NCI-H2227 (cell line): ENCODE results near the gene SORT1.
"Not testable (repeated sequence)": the region's sequence is repeated elsewhere in the genome, so short reads cannot be mapped to it uniquely, and the experiment has no call there.

ENCODE experiments used
- DNase-seq: peaks from one replicate; lab custom pipeline; 2025; ENCODE audit not compliant: unreplicated experiment; lab: John Stamatoyannopoulos, UW

The SORT1 gene

DNA sequence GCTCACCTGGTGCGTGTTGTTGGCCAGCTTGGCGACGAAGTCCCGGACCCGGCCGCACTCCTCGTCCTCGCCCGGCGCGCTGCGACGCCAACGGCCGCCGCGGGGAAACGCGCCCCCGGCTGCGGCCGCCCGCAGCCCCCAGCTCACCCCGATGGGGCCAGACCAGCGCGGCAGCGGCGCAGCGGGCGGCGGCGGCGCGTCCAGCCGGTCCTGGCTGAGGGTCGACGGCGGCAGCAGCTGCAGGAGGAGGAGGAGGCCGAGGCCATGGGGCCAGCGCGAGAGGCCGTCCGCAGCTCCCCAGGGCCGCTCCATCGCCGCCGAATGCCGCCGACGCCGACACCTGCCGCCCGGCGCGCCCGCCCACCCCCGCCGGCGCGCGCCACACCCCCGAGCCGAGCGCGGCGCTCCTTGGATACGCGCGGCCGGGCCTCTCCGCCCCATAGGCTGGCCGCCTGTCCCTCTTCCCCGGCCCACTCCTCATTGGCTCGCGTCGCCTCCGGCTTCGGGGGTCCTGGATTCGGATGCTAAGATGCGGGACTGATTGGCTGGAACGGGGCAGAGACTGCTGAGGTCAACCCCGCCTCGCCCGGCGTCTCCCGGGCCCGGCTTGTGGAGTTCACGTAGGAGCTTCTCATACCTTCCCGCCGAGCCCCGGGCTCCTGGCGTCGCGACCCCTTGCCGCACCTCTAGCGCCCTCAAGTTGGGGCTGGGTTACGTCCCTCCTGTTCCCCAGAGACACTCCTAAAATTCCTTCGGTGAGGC lies at the start of gene SORT1:
SORT1 (minus strand) TSS at position 338 of the 762 bp plus-strand sequence; CDS start at position 312, 26 bp downstream.
- DNase-seq: peak; percentile 98

- DNase-seq: not testable (repeated sequence)
Measured at GRCh38 chr1:109445949-109446695, 48.4 kb upstream of the SORT1 start.

- no peak for DNase-seq
Measured at GRCh38 chr1:109444346-109444745, 46.6 kb upstream of the SORT1 start.

DNA sequence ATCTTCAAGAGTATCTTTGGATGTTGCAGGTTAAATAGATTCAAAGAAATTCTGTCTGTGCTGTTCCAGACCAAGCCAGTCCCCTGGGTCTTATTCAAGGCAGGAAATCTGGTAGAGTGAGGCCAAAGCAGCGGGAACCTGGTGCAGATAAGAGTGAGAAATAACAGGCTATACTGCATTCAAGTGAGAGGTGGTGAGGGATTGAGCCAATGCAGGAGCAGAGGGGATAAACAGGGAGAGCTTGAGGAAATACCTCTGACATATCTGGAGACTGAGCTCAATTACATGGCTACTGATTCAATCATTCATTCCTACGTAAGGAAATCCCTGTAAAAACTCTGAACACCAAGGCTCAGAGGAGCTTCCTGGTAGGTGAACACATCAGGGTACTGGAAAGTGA lies 45.8 kb upstream of the SORT1 start:
- DNase-seq: no peak

DNA sequence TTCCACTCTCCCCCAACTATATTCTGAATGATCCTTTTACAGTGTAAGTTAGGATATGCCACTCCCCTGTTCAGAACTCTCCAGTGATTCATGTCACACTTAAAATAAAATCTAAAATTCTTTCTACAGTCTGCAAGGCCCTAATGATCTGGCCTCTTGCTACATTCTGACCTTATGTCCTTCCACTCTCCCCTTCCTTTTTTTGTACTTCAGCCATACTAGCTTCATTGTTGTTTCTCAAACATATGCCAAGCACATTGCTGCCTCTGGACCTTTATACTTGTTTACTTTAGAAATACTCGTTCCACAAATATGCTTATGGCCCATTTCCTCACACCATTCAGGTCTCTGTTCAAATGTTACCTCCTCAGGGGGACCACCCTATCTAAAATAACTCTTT lies 43.4 kb upstream of the SORT1 start:
- no peak for DNase-seq

DNA sequence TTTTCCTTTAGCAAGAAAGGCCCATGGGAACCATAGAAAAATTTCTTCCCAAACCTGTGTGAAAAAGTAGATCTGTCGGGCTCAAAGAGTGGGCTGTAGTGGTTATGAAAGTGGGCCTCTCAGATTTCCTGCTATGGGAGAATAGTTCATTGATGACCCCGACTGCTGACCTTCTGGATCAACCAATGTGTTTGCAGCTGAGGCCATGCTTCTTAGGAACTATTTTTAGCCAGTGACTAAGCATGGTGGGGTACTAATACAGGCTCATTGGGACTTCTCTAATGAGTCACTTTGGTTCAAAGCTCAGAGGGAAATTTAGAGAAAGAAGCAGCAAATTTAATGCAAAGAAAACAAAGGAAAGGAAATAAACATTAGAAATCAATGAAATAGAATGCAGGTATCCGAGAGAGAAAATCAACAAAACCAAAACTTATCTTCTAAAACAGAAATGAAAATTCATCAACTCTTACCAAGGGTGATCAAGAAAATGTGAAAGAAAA lies 41.1 kb upstream of the SORT1 start:
- no peak for DNase-seq

GRCh38 chr1:109434484-109434883 lies 36.8 kb upstream of the SORT1 start:
- DNase-seq: no peak

DNA sequence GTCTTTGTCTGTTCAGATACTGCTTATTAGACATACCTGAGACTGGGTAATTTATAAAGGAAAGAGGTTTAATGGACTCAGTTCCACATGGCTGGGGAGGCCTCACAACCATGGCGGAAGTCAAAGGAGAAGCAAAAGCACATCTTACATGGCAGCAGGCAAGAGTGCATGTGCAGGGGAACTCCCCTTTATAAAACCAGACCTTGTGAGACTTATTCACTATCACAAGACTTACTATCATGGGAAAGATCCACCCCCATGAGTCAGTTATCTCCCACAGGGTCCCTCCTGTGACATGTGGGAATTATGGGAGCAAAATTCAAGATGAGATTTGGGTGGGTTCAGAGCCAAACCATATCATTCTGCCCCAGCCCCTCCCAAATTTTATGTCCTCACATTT lies 35.6 kb upstream of the SORT1 start:
- no peak for DNase-seq

- no peak for DNase-seq
Measured at GRCh38 chr1:109432336-109432735, 34.6 kb upstream of the SORT1 start.

DNA sequence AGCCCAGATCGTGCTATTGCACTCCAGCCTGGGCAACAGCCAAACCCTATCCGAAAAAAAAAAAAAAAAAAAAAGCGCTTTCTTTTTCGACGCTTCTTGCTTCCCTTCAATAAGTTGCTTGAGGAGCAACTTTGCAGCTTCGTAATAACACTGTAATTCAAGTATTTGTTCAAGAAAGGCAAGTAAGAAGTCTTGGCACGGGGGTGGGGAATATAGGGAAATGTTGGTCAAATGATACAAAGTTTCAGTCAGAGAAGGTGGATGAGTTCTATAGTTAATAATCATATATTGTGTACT lies 29.4 kb upstream of the SORT1 start:
- peak; percentile 38 for DNase-seq

- peak; percentile 98 for DNase-seq
Measured at GRCh38 chr1:109426281-109427170, 28.8 kb upstream of the SORT1 start, which contains the start of gene PSMA5. Gene PSMA5 (minus strand): TSS chr1:109426448. CDS start chr1:109426330, 118 bp downstream.

- peak; percentile 55 for DNase-seq
Measured at GRCh38 chr1:109425391-109426280, 27.9 kb upstream of the SORT1 start.

GRCh38 chr1:109423498-109423897 lies 25.8 kb upstream of the SORT1 start:
- no peak for DNase-seq

GRCh38 chr1:109412551-109412950 lies 14.8 kb upstream of the SORT1 start:
- DNase-seq: no peak

- no peak for DNase-seq
Measured at GRCh38 chr1:109404838-109405237, 7.1 kb upstream of the SORT1 start.

- no peak for DNase-seq
Measured at GRCh38 chr1:109402025-109402424, 4.3 kb upstream of the SORT1 start.

DNA sequence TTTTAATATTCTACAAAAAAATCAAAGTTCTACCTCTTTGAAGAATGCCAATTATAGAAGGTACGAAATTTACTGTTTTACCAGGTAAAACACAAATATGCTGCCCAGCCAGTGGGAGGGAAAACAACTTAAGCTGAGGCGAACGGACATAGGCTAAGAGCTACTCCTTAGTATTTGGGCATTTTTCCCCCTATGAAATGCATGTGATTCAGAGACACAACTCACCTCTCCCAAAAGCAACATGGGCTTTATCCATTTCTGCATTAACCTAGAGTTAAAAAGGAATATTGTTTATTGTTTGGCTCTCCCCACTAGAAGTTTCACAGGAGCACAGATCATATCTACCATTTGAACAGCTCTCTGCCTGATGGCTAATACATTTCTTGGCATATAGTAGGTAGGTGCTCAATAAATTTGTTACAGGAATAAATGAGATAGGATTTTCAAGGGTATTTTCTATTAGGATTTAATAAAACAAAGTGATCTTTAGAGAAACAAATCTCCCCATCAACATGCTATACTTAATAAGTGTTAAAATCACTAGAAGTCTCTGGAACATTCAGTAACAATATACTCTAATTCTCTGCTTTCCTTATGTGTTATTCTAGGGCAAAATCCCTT lies 2.4 kb upstream of the SORT1 start:
- no peak for DNase-seq

DNA sequence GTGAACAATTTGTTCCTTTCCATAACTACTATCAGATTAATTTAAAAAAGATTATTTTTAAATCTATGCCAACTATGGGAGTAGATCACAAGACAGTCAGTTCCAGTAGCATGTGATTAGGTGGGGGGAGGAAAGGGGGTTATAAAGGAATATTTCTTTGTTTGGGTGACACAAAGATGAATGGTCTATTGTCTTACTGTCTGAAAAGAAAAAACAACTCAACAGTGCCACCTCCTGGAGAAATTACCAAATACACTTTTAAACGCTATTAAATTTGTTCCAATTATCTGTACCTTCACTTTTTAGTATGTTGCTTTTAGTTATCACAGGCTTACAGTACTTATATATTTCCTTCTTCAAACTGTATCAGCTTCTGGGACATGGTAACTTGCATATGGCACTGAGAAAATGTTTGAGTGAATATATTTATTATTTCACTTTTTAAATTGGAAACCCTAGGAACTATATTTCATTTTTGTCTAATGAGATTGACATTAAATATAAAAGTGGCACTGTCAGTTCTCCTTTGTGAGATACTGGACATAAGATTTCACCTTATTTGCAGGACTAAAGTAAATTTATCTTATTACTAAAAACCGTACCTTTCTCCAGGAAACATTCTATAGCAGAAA lies 1.7 kb upstream of the SORT1 start:
- peak; percentile 85 for DNase-seq
